LoVo (cell line): ENCODE data around the gene SLC13A3.

Experiments used
- DNase-seq: peaks from one replicate; pipeline ENCODE4 v3.0.0-alpha.2; 2016; ENCODE audit warnings: low spot score

Gene SLC13A3

DNA sequence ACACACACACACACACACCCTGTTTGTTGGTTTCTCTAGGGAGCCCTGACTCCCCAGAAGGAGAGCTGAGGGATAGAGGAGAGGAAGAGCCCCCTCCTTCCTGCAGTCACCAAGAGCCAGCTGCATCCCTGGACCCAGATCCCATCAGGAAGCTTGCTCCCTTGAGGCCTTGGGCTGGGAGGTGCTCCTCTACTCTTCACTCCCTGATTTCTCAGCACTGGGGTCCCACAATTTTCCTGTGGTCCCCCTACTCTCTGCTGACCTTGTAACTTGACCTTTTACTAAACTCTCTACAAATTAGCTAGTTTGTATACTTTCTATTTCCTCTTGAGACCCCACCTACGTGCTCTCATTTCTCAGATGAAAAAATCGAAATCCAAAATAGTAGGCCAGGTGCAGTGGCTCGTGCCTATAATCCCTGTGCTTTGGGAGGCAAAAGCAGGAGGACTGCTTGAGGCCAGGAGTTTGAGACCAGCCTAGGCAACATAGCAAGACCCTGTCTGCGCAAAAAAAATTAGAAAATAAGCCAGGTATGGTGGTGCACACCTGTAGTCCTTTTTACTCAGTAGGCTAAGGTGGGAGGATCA lies 95.8 kb downstream of the SLC13A3 start:
- DNase-seq: no peak

DNA sequence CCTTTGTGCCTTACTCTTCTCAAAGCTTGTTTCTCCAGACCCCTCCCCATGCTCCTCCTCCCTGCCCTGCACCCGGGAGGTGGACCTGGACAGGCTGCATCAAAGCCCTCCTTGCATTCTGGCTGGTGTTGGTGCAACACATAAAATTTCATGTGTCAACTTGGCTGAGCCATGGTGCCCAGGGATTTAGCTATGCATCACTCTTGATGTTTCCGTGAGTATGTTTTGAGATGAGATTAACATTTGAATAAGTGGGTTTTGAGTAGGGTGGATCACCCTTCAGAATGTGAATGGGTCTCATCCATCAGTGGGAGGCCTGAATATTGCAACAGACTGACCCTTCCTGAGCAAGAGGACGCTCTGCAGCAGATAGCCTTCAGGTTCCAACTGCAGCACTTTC lies 96.4 kb downstream of the SLC13A3 start:
- no peak for DNase-seq

DNA sequence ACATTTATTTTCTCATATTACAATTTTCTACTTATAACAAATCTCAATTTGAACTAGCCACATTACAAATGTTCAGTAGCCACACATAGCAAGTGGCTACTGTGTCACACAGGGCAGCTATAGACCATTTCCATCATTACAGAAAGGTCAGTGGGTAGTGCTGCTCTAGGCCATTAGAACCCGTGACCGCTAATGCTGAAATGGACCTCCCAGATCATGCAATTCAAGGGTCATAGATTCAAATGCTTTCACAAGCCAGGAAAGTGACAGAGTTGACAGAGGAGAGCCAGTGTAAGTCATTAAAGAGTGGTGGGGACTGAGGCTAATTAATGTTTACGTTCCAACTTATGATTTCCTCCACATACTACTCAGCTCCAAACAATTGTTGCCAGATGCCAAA lies 97.3 kb downstream of the SLC13A3 start:
- no peak for DNase-seq

DNA sequence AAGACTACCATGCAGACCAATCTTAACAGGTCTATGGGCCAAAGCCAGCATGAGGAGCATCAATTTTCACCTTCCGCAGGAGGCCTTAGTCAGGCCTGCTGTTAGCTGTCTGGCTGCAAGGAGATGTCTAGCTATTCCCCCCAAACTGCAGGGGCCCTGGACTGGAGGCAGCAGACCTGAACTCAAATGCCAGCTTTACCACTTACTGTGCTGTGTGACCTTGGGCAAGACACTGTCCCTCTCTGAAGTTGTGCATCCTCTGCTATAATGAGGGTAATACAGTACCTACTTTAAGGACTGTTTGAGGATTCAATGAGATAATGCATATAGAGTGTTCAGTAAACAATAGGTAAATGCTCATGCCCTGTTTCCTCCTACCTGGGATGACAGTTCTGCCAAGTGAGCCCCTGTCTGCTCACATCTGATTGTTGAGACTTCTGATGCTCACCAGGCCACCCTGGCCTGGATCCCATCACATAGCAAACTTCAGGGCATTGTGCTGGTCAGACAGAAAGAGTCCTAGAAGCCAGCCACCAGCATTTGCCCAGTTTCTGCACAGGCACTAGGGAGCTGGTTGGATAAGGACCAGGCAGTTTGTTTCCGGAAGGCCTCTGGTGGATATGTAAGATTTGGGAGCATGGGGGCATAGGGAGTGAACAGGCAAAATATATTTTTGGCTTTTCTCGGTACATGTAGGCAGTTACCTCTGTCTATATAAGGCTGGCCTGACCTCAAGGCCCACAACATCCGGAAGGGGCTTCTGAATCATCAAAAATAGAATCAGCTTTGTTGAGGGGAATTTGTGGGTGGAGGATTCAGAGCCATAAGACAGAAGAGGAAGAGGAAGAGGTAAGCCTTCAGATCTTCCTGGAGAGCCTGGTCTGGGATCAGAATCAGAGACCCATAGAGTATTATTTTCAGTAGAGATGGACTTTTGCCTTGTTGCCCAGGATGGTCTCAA lies 98.5 kb downstream of the SLC13A3 start:
- no peak for DNase-seq

DNA sequence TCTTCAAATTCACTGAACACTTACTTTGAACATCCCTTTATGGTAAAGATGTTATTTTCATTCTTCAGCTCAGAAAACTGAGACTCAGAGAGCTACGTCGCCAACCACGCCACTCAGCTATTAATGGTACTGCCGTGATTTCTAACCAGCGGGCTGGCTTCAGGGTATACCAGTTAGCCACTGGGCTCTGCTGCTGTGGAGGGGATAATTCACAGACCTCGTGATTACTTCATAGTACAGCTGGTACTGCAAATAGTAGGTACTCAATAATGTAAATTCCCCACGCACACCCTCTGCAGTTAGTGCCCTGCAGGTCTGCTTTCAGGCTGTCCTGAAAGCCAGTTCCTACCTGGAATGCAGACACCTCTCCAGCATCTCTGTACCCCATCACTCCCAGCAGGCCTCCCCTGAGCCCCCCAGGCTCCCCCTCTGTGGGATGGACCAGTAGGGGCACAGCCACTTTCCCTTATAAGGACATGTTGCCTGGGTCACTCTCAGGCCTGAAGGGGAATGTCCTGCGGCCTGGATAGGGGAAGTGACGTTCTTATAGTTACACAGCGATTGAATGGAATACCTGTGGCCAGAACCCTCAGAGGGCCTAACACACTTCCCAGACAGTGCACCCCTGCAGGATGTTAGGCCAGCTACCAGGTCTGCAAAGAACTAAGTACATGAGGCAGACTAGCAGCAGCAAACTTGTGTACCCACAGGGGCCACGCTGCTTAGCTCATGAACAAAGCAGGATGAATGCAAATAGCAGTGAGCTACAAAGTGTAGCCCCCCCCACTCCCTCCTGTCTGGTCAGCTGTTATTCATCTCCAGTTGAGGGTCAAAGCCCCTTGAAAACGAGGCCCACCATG lies 99.5 kb downstream of the SLC13A3 start:
- DNase-seq: no peak

DNA sequence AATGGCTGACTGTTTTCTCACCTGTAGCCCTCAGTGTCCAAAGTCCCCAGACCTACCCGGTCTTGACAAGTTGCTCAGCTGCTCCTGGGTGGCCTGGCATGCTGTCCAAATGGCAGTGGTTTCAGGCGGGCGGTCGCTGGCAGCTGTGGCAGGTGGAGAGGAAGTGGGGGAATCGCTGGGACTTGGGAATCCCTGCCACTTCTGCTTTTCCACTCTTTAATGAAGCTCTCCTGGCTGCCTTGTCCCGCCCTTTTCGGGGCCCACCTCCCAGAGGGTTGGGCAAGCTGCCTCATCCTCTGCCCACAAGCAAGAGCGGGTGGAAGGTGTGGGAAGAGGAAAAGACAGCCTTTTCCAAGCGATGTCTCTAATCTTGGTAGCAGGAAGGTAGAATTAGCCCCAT lies 100.8 kb downstream of the SLC13A3 start, which contains the start of gene OCSTAMP:
TSS of gene OCSTAMP (minus strand) at position 194 of the 400 bp plus-strand sequence. CDS start at position 100, 94 bp downstream.
- DNase-seq: no peak

DNA sequence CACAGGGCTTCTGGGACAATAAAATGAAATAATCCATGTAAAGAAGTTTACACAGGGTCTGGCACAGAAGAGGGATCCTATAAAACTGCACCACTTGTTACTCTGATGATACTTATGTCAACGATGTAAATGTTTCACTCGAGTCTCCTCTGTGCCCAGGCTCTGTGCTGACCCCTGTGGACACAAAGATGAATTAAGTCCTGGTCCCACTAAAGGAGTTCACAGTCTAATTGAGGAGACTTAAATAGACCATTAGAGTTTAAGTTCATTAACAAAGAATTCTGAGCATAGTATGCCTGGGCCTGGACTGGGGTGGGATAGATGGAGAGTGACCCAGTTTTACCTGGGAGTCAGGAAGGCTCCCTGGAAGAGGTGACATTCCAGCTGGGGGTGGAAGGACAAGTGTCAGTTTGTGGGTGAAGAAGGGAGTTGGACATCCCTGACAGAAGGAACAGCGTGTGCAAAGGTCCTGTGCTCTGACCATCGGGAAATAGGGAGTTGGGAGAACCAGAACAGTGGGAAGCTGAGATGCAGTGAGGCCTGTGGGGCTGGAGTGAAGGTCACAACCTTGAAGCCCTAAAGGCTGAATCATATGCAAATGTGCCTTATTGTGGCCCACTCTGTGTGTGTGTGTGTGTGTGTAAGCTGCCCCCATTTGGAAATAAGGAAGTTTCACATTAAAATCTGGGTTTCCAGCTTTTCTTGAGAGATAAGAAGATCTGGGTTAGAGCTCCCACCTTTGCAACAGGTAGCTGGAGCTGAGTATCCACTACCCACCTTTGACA lies 101.9 kb downstream of the SLC13A3 start:
- no peak for DNase-seq

DNA sequence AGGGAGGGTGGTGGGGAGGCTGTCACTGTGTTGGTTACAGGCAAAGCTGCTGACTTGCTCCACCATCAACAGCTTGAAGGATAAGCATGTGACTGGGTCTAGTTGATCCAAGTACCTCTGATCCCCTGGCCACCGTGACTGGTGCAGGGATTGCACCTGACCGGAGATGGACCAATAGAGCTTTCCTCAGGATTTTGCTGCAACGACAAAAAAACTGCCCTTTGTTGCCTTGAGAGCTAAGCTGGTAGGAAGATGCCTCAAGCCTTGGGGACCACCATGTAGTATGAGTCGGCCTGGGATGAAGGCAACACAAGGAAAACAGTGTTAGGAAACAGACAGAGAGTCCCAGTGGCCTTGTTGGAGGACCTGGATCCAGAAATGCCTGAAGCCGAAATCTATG lies 102.6 kb downstream of the SLC13A3 start:
- DNase-seq: no peak

DNA sequence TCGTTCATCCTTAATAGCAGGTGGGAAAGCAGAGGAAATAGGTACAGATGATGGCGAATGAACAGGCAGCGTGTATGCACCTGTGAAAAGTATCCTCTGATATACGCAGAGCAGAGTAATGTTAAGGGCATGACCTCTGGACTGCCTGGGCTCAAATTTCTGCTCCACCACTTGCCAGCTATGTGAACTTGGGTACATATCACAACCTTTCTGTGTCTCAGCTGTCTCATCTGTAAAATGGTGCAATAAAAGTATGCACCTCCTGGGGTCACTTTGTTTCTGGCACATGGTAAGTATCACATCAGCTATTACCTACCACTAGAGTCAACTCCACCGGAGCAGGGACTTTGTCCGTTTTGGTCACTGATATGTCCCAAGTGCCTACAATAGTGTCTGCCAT lies 103.3 kb downstream of the SLC13A3 start:
- no peak for DNase-seq

DNA sequence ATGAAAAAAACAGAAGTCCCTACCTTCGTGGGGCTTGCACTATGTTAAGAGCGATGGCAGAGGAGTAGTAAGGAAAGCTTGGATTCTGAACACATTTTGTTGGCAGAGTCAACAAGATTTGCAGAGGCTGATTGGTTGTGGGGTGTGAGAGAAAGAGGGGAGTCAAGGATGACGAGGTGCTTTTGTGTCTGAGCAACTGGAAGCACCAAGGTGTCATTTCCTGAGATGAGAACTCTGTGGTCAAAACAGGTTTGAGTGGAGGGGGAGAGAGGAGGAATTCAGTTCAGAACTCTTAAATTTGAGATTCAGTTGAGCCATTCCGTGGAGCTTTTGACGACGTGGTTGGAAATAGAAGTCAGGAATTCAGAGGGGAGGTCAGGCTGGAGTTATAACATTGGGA lies 104.3 kb downstream of the SLC13A3 start:
- no peak for DNase-seq

DNA sequence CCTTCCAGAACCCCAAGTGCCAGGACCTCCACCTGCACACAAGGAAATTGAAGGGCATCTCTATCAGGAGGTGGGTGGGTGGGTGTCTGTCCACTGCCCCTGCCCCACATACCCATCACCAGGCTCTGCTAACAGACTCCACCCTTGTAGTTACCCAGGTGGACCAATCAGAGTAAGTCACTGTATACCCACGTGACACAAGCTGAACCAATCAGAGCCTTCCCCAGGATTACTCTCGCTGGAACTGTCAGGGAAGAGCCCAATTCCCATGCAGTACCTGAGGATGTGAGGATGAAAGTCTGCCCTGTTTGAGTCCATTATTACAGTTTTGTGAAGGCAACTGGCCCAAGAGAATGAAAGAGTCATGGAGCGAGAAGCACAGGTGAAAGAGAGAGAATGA lies 105.0 kb downstream of the SLC13A3 start:
- no peak for DNase-seq

DNA sequence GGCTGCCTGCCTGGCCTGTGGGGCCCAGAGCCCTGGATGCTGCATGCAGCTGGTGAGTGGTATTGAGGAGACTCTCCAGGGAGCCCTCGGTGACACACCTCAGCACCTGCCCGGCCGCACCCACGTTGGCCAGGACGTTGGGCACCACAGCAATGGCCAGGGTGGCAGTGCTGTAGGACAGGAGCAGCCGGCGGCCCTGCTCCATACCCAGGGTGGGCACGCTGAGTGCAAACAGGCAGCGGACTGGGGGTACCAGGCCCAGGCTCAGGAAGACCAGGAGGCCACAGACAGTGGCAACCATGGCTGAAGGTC lies 105.5 kb downstream of the SLC13A3 start:
- DNase-seq: no peak

DNA sequence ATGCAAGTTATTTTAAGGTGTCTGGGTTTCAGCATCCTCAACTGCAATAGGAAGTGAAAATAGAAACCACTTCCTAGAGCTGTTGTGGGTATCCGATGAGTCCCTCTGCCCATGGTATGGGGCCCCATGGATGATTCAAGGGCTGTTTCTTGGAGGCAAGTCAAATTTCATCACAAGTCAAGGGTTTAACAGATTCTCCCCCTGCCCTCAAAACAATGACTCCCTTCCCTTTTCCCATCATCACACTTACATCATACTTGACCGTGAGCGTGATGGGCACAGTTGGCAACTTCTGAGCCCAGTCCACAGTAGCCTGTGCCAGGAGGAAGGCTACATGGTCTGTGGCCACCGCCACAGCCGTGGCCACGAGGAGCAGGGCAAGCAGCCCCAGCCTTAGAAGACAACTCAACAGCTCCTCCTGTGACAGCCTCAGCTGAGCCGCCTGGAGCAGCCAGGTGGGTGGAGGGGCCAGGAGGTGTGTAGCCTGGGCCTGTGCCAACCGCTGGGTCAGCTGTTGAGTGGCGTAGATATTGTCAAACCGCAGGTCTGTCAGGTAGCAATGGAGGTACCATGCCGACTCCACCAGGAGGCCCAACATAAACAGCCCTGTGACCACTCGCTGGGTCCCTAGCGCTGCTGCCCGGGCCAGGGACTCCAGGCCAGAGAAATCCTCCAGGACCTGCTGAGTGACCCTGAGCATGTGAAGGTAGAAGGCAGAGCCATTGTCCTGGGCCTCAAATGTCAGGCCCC lies 106.0 kb downstream of the SLC13A3 start:
- DNase-seq: no peak

DNA sequence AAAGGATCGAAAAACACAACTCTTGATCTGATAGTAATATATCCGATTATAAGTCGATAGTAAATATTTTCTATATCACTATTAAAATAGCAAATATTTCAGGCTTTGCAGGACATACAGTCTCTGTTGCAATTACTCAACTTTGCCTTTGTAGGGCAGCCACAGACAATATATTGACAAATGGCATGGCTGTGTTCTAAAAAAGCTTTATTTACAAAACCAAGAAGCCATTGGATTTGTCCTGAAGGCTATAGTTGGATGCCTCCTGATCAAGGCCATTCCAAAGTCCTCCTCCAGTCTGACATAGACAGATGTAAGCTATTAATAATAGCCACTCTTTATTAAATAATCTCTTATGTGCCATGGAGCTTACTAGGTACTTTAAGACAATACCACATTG lies 106.7 kb downstream of the SLC13A3 start:
- DNase-seq: no peak

DNA sequence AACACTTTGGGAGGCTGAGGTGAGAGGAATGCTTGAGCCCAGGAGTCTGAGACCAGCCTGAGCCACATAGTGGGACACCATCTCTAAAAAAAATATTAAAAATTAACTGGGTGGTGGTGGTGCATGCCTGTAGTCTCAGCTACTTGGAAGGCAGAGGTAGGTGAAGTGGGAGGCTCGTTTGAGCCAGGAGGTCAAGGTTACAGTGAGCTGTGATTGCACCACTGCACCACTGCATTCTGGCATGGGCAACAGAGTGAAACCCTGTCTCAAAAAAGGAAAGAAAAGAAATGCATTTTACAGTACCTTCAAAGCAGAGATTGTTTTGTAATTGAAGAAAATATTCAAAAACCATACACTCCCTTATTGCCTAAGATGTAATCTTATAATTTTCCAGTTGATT lies 107.3 kb downstream of the SLC13A3 start:
- DNase-seq: no peak

DNA sequence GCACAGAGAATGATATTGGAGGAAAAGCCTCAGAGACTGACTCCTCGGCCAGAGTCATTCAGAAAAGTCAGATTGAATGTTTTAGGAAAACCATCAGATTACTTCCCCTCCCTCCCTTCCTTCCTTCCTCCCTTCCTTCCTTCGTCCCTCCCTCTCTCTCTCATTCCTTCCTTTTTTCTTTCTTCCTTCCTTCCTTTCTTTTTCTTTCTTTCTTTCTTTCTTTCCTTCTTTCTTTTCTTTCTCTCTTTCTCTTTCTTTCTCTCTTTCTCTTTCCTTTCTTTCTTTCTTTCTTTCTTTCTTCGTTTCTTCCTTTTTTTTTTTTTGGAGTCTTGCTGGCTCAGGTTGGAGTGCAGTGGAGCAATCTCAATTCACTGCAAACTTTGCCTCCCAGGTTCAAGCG lies 108.2 kb downstream of the SLC13A3 start:
- DNase-seq: no peak

DNA sequence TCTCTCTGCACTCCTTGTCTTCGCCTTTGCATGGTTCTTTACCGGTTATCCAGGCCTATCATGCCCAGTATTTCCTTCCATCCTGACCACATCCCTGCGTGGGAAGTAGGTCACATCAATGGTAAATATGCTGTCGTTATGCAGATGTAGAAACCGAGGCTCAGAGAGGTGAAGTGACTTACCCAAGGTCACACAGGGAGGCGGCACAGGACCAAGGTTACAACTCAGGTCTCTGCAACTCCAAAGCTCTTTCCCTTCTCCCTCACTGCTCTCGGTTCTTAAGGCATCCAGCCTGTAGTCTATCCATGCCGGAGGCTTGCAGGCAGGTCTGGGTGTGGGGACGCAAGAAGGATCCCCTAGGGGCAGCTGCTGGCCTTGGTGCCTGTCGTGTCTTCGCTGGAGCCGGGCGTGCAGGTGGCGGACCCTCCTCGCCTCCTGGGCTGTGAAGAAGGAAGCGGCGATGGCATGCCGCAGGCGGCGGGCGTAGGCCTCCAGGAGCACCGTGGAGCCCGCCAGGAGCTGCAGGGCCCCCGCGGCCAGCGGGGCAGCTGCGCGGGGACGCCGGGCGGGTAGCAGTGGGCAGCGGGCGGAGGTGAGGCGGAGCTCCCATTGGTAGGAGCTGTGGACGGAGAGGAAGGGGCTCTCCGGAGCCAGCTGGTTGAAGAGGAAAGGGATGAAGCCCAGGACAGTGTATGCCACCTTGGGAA lies 109.9 kb downstream of the SLC13A3 start:
- no peak for DNase-seq

DNA sequence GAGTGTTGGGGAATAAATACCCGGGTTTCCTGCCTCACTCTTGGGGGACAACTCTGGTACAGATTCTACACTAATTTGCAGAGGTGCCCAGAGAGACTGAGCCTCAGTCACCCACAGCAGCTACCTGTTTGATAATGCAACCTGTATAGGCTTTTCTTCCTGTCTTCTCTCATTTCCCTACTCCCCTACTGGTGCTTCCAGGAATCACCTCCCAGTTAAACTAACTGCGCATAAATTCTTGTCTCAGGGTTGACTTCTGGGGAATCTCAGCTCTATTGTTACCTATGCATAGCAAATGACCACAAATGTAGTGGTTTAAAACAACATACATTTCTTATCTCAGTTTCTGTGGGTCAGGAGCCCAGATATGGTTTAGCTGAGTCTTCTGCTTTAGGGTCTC lies 112.1 kb downstream of the SLC13A3 start:
- no peak for DNase-seq

DNA sequence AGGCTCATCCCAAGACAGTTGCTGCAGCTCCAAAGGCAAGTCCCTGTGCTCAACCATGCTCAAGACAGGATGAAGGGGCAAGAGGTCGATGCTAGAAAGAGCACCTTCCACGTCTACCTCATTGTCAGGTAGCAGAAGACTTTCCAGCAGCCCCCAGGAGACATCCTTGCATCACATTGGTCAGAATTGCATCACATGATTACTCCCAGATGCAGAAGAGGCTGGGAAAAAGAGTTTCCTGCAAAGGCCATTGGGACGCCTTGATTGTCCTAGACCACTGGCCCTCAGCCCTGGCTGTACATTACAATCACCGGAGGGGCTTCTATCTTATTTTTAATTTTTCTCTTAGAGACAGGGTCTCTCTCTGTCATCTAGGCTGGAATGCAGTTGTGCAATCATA lies 120.6 kb downstream of the SLC13A3 start:
- no peak for DNase-seq

DNA sequence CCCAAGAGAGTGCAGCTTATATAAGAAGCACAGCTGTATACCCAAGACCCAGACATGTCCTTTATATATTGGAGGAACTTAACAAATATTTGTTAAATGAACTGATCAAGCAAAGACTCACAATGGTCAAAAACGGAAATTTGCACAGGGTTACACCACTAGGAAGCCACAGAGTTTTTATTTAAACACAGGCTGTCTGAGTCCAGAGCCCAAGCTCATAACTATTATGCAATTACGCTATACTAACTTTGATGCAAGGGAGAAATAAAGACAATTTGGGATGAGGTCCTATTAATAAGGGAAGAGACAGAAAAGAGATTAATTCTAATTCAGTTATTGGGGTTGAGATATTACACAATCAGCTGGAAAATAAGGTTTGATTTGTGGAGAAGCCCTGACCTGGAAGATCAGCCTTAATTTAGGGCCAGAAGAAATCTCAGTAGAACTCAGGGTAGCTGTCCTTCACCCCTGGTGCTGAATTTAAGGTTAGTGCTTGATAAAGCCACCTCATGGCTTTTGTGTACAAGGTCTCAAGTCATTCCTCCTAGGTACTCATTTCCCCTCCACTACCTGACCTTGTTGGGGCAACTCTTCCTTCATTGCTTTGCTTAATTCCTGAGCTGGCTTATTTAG lies 127.4 kb downstream of the SLC13A3 start:
- DNase-seq: peak; percentile 1
